ENCODE data around the gene RASGRF2.
"Not testable (repeated sequence)": the region's sequence is repeated elsewhere in the genome, so short reads cannot be mapped to it uniquely, and the experiment has no call there.

RASGRF2 gene

DNA sequence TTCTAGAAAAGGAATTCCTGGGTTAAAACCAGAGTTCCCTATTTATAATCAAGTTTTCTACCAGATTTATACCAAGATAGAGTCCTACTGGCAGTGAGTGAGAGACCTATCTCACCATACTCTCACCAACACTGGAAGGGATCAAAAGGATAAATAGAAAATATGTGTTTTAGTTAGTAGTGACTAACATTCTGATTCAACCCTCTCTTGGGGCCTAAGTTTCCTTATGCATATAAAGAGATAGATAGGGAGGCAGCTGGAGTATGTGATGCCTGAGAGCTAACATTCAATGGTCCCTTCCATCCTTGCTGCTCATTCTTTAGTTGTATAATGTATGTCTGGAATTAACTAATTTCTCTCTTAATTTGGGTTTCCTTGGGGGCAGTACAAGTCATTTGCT is 304.9 kb downstream of the RASGRF2 start:
- no peak for DNase-seq

DNA sequence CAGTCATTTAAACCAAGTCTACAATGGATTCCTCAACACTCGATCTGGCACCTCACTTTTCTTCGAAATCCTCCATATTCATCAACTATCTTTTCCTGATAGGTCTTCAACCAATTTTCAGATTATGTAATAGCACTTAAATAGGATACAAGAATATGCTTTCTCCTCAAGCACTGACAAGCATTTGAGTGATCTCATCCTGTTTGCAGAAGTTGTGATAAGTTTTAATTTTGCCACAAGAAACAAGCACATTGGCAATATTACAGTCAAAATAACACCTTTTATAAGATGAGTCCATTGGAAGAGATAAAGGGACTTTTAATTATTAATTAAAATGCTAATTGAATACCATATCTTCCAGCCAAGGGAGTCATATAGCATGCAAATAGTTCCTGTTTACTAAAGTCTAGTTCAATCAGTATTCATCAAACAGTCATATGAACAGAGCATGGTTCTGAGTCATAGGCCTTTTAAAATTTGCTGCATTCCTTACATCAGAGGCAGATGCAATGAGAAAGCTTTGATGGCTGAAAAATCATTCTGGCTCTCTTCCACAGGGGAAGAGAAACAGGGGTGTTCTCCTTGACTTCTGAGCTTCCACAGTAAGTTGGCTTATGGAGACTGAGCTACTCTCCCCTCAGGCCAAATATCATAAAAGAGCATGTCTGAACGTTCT is 308.5 kb downstream of the RASGRF2 start:
- no peak for DNase-seq

DNA sequence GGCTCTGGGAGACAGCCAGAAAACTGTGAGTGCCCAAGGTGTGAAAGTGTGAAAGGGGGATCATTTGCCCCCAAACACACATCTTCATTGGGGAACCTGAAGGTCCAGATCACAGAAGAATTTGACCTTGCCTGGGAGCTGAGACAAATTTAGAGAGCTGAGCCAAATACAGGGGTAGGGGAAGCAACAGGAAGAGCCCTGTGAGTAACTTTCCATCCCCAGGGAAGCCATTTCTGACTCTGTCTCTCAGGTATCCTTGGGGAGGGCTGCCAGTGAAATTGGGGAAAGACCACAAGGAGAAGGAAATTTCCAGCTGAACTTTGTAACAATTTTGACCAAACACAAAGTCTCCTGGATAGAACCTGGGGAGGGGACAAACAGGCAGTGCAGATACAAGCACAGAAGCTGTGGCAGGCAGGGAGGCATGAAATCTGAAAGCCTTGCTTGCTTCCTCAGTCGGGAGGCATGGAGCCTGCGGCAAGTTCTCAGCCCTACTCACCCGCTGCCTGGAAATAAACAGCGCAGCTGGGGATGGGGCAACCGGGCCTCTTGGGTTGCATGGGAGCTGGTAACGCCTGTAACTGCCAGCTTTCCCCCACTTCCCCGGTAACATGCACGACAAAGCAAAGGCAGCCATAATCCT is 309.7 kb downstream of the RASGRF2 start:
- no peak for DNase-seq

DNA sequence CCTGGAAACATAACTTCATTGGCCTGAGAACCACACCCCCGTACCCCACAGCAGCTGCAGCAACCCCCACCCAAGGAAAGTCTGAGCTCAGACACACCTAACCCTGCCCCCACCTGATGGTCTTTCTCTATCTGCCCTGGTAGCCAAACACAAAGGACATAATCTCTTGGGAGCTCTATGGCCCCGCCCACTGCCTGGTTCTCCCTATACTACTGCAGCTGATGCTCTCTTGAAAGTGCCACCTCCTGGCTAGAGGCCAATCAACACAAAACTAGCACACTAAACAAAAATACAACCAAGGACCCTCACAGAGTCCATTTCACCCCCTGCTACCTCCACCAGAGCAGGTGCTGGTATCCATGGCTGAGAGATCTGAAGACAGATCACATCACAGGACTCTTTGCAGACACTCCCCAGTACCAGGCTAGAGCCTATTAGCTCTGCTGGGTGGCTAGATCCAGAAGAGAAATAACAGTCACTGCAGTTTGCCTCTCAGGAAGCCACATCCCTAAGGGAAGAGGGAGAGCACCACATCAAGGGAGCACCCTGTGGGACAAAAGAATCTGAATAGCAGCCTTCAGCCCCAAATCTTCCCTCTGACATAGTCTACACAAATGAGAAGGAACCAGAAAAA is 310.3 kb downstream of the RASGRF2 start:
- not testable (repeated sequence) for DNase-seq

All from nucleus accumbens (tissue), 56 donors.